Stimulated activated CD8-positive, alpha-beta memory T cell treated with anti-CD3 and anti-CD28 coated beads, Interleukin-12 subunit alpha, Interleukin-12 subunit beta, amount 100 ng/mL, for 24 hours (primary cell): ENCODE data around the gene FCRL2.

Source experiments
- DNase-seq: peaks from one replicate; pipeline ENCODE4 v3.0.0-alpha.2; 2020; ENCODE audit errors: extremely low read depth

FCRL2 gene

GRCh38 chr1:157776971-157777391 is at the start of gene FCRL2:
Gene FCRL2 (minus strand): TSS chr1:157777132. CDS start chr1:157777073, 59 bp downstream.
- DNase-seq = no peak

- DNase-seq = no peak
These were observed 43.4 kb upstream of the FCRL2 start for GRCh38 chr1:157820299-157820698.

GRCh38 chr1:157819896-157820295 is 43.0 kb upstream of the FCRL2 start, which contains the start of gene FCRL1:
Gene FCRL1 (minus strand): TSS chr1:157820120. CDS start chr1:157820037, 83 bp downstream.
- no peak for DNase-seq

GRCh38 chr1:157819215-157819614 is 42.3 kb upstream of the FCRL2 start:
- no peak for DNase-seq

GRCh38 chr1:157813269-157813668 is 36.3 kb upstream of the FCRL2 start:
- no peak for DNase-seq

- no peak for DNase-seq
These were observed 29.7 kb upstream of the FCRL2 start for GRCh38 chr1:157806431-157807149.

GRCh38 chr1:157803851-157804250 is 26.9 kb upstream of the FCRL2 start:
- DNase-seq = no peak

GRCh38 chr1:157799996-157800395 is 23.1 kb upstream of the FCRL2 start:
- no peak for DNase-seq

GRCh38 chr1:157798211-157798610 is 21.3 kb upstream of the FCRL2 start:
- no peak for DNase-seq

- DNase-seq = no peak
These were observed 8.3 kb upstream of the FCRL2 start for GRCh38 chr1:157785248-157785647.

GRCh38 chr1:157784801-157785200 is 7.9 kb upstream of the FCRL2 start:
- no peak for DNase-seq

GRCh38 chr1:157782931-157783330 is 6.0 kb upstream of the FCRL2 start:
- DNase-seq = no peak

- no peak for DNase-seq
These were observed 4.1 kb upstream of the FCRL2 start for GRCh38 chr1:157781048-157781447.

- DNase-seq = no peak
These were observed 1.6 kb downstream of the FCRL2 start for GRCh38 chr1:157775101-157775870.

GRCh38 chr1:157774412-157774811 is 2.5 kb downstream of the FCRL2 start:
- DNase-seq = no peak

- DNase-seq = no peak
These were observed 3.2 kb downstream of the FCRL2 start for GRCh38 chr1:157773493-157774350.

GRCh38 chr1:157771661-157772425 is 5.1 kb downstream of the FCRL2 start:
- DNase-seq = no peak

GRCh38 chr1:157770442-157771043 is 6.4 kb downstream of the FCRL2 start:
- DNase-seq = no peak

GRCh38 chr1:157766792-157767191 is 10.1 kb downstream of the FCRL2 start:
- DNase-seq = no peak

GRCh38 chr1:157758018-157758417 is 18.9 kb downstream of the FCRL2 start:
- no peak for DNase-seq

- no peak for DNase-seq
These were observed 23.3 kb downstream of the FCRL2 start for GRCh38 chr1:157753611-157754010.
